Transverse colon (tissue), 4 donors: ENCODE results near the gene JMJD4. TPM values are rescaled to one million over a fixed set of nuclear protein-coding genes. Genes with fewer than 3 reads are reported as not detected.

ENCODE experiments used
- DNase-seq: peaks from one replicate; pipeline ENCODE4 v3.0.0-alpha.2; 2019
- H3K27ac ChIP-seq, 4 donors: fragments of 200-600 bp; sonication (generic); 2 replicates each; pipeline ENCODE4 v1.5.1; 2016 to 2018; ENCODE audit warnings: inconsistent platforms in 4 of 4
- H3K27me3 ChIP-seq: fragments of 200-600 bp; sonication (generic); 2 replicates; pipeline ENCODE4 v1.5.1; 2017; ENCODE audit warnings: inconsistent platforms
- H3K36me3 ChIP-seq, 4 donors: fragments of 200-600 bp; sonication (generic); 2 replicates each; pipeline ENCODE4 v1.5.1; 2017 to 2019; ENCODE audit warnings: inconsistent platforms in 4 of 4
- H3K4me1 ChIP-seq, 4 donors: fragments of 200-600 bp; sonication (generic); 2 replicates each; pipeline ENCODE4 v1.5.1; 2017 to 2020; ENCODE audit warnings: inconsistent platforms in 4 of 4
- H3K4me3 ChIP-seq, 4 donors: fragments of 200-600 bp; sonication (generic); 1 replicate in 1 of 4; 2 replicates in 3 of 4; pipeline versions ENCODE4 v1.5.1 to v1.6.1; 2017 to 2019; ENCODE audit warnings: inconsistent platforms in 4 of 4
- H3K9me3 ChIP-seq, 2 donors: fragments of 200-600 bp; sonication (generic); 2 replicates each; pipeline ENCODE4 v1.5.1; 2017 to 2019; ENCODE audit warnings: inconsistent platforms in 2 of 2
- CTCF ChIP-seq, 5 experiments: fragments of 200-600 bp in 3 of 5; fragments of 450-650 bp in 2 of 5; sonication (generic) in 3 of 5; IDR thresholded peaks; 1 replicate in 2 of 5; 2 replicates in 3 of 5; pipeline ENCODE4 v1.5.1; 2016 to 2017; ENCODE audit warnings: antibody characterized with exemption in 5 of 5, inconsistent platforms in 3 of 5, mild to moderate bottlenecking in 2 of 5, moderate library complexity in 1 of 5
- EP300 ChIP-seq: sonication (generic); formaldehyde crosslinking; IDR thresholded peaks from one replicate; pipeline ENCODE4 v1.6.1; 2017; ENCODE audit warnings: antibody characterized with exemption, low read depth
- POLR2A ChIP-seq: fragments of 450-650 bp; IDR thresholded peaks from one replicate; pipeline ENCODE4 v1.6.1; 2016; ENCODE audit warnings: antibody characterized with exemption, mild to moderate bottlenecking, moderate library complexity
- POLR2AphosphoS5 ChIP-seq, 3 donors: sonication (generic); formaldehyde crosslinking; IDR thresholded peaks; one replicate each; pipeline ENCODE4 v1.6.1; 2016; ENCODE audit warnings: antibody characterized with exemption in 3 of 3
- WGBS, 2 donors: methylation state at CpG; one replicate each; pipeline ENCODE4 v1.1.5; 2018; ENCODE audit warnings: low coverage in 1 of 2; 5-methylcytosine and 5-hydroxymethylcytosine counted together
- in situ Hi-C, 4 donors: fragments of 200-750 bp; cut with MboI; loops; one replicate each; pipeline versions ENCODE4 v1.15.0 to v1.15.1; 2017; ENCODE audit warnings: low sequenced_read_pairs in 3 of 4, low pct_ligation_motif_present in 1 of 4, low pct_unique_long_range_greater_than_20kb in 1 of 4
- intact Hi-C: fragments of 100-400 bp; cut with DNase I; formaldehyde crosslinking; loops from one replicate; pipeline ENCODE4 v1.15.1; 2023; ENCODE audit warnings: low total_unique reads
- total RNA-seq, 4 donors: library from RNA; depleted of rRNA; stranded (reverse); fragments of >200 nt; gene quantifications; one replicate each; pipeline ENCODE4 v1.1.0, GENCODE V29; 2016

JMJD4 gene
- total RNA-seq, 4 donors from 2014 or later, result 6.8 to 52.7 (median 19.8) TPM

- intact Hi-C loops (loop anchor here (1.0 kb wide), 1 partner anchor 184 kb away; no protein-coding TSS in a partner anchor), in situ Hi-C loops (loop anchor here in 3 of 4 donors (10.0 to 25.0 kb wide), 3 partner anchors 172 to 192 kb away; partner anchors contain the start of gene WNT9A (in 1 of the 3))
- Histone ChIP-seq H3K4me1 (peaks cover 13 to 30% (median 25%) of the 10 kb centered on the region in 4 donors), H3K27me3 (no peaks in the 10 kb centered on the region), H3K4me3 (no peak overlapping the region), H3K36me3 (no peaks in the 10 kb centered on the region), H3K27ac (peak overlapping the region in 3 of 4 donors; percentile 53 to 80 (median 62)), H3K9me3 (no peaks in the 10 kb centered on the region)
- peak; percentile 90 for DNase-seq
- TF ChIP-seq POLR2AphosphoS5 (IDR thresholded peaks at IDR 0.05) (peak; percentile 68 to 70 (median 68)), POLR2A (no peak), CTCF (IDR thresholded peaks at IDR 0.05) (peak; percentile 85 to 89 (median 87))
- 0 to 13% methylated on average over 1 to 22 of the region's 22 CpGs for WGBS, 2 donors
Observed at GRCh38 chr1:227762231-227762911, 27.3 kb upstream of the JMJD4 start.

GRCh38 chr1:227761621-227762230 lies 26.6 kb upstream of the JMJD4 start:
- Histone ChIP-seq H3K36me3 (no peaks in the 10 kb centered on the region), H3K27ac (peak overlapping the region in 3 of 4 donors; percentile 53 to 80 (median 62)), H3K27me3 (no peaks in the 10 kb centered on the region), H3K4me1 (peaks cover 13 to 30% (median 25%) of the 10 kb centered on the region in 4 donors), H3K4me3 (no peak overlapping the region), H3K9me3 (no peaks in the 10 kb centered on the region)
- intact Hi-C loops, result loop anchor here (1.0 kb wide), 1 partner anchor 185 kb away; no protein-coding TSS in a partner anchor
- TF ChIP-seq POLR2A, result no peak
- TF ChIP-seq EP300, result no peak
- in situ Hi-C loops, result loop anchor here in 3 of 4 donors (10.0 to 25.0 kb wide), 3 partner anchors 173 to 193 kb away; partner anchors contain the start of gene WNT9A (in 1 of the 3)
- DNase-seq, result no peak
- 77 to 90% methylated on average over 2 to 17 of the region's 17 CpGs for WGBS, 2 donors

- H3K4me1 ChIP-seq, result peaks cover 13 to 25% (median 23%) of the 10 kb centered on the region in 4 donors
- intact Hi-C loops, result no loop called here
- no peak for DNase-seq
- in situ Hi-C loops, result loop anchor here in 3 of 4 donors (10.0 to 25.0 kb wide), 3 partner anchors 174 to 194 kb away; partner anchors contain the start of gene WNT9A (in 1 of the 3)
- H3K4me3 ChIP-seq, result no peak overlapping the region
- peak overlapping the region; percentile 39 to 81 (median 72) for H3K27ac ChIP-seq
- H3K9me3 ChIP-seq, result no peaks in the 10 kb centered on the region
- WGBS, 2 donors, result 91% methylated on average over 9 of the region's 9 CpGs; no CpG with 5 or more reads in 1 of the 2 donors
- no peak for TF ChIP-seq POLR2A
- no peak for TF ChIP-seq CTCF (IDR thresholded peaks at IDR 0.05)
- TF ChIP-seq EP300, result no peak
- no peak for TF ChIP-seq POLR2AphosphoS5 (IDR thresholded peaks at IDR 0.05)
- no peaks in the 10 kb centered on the region for H3K36me3 ChIP-seq
- H3K27me3 ChIP-seq, result no peaks in the 10 kb centered on the region
Observed at GRCh38 chr1:227760377-227760776, 25.3 kb upstream of the JMJD4 start.

GRCh38 chr1:227759341-227760300 lies 24.5 kb upstream of the JMJD4 start:
- no peaks in the 10 kb centered on the region for H3K9me3 ChIP-seq
- in situ Hi-C loops (loop anchor here in 3 of 4 donors (10.0 to 25.0 kb wide), 3 partner anchors 175 to 195 kb away; partner anchors contain the start of gene WNT9A (in 1 of the 3)), intact Hi-C loops (loop anchor here (1.0 kb wide), 1 partner anchor 188 kb away; the partner anchor contains the start of gene WNT9A)
- WGBS, 2 donors, result 71% methylated on average over 15 of the region's 15 CpGs; no CpG with 5 or more reads in 1 of the 2 donors
- DNase-seq, result peak; percentile 58
- H3K27ac ChIP-seq, result peak overlapping the region; percentile 39 to 81 (median 72)
- H3K4me3 ChIP-seq, result no peak overlapping the region
- TF ChIP-seq CTCF (IDR thresholded peaks at IDR 0.05) (no peak), EP300 (peak; percentile 7), POLR2AphosphoS5 (IDR thresholded peaks at IDR 0.05) (peak; percentile 62 to 66 (median 64)), POLR2A (no peak)
- H3K4me1 ChIP-seq, result peaks cover 13 to 30% (median 23%) of the 10 kb centered on the region in 4 donors
- no peaks in the 10 kb centered on the region for H3K27me3 ChIP-seq
- no peaks in the 10 kb centered on the region for H3K36me3 ChIP-seq
